Endothelial cell of umbilical vein (primary cell): Measurements from ENCODE around the gene NR2C1. TPM values are rescaled to one million over a fixed set of nuclear protein-coding genes. Genes with fewer than 3 reads are reported as not detected.

Experiments used
- BruUV-seq: library from RNA; stranded (reverse); fragments of 400-500 nt; replicated peaks from 2 replicates; lab custom pipeline; 2021; lab: Mats Ljungman, UMichigan
- CTCF ChIA-PET: fragments of 300-600, 350-600 bp; sonication (Branson Sonifier 250); formaldehyde crosslinking; loops from one replicate; lab custom pipeline; 2021; ENCODE audit warnings: antibody characterized with exemption, inconsistent platforms; lab: Charles Lee
- POLR2A ChIA-PET: fragments of 300-600, 350-600 bp; sonication (Branson Sonifier 250); formaldehyde crosslinking; loops from one replicate; lab custom pipeline; 2021; ENCODE audit warnings: antibody characterized with exemption, inconsistent platforms; lab: Charles Lee
- DNase-seq: peaks from one replicate; pipeline ENCODE4 v3.0.0-alpha.2; 2011; ENCODE audit warnings: low read depth, low spot score
- FAIRE-seq: peaks from 2 replicates; lab custom pipeline; 2011; peaks lifted over from hg19 to GRCh38; lab: Jason Lieb, UNC
- H2AFZ ChIP-seq: 2 replicates; pipeline ENCODE4 v1.6.0; 2012; ENCODE audit warnings: low read depth, low read length, control low read depth, inconsistent platforms
- H3K27ac ChIP-seq: 2 replicates; pipeline ENCODE4 v1.5.1; 2011; ENCODE audit warnings: low read depth, mild to moderate bottlenecking, control low read depth, low read length, moderate library complexity; ENCODE audit not compliant: insufficient read depth
- H3K27me3 ChIP-seq, 2 experiments: 2 replicates each; pipeline versions ENCODE4 v1.6.0 to v1.6.1; 2011; ENCODE audit warnings: low read length in 2 of 2, mixed read lengths in 1 of 2; ENCODE audit not compliant: control insufficient read depth in 2 of 2, insufficient read depth in 2 of 2
- H3K36me3 ChIP-seq, 2 experiments: 2 replicates in 1 of 2; 3 replicates in 1 of 2; pipeline ENCODE4 v1.5.1; 2011; ENCODE audit warnings: low read length in 2 of 2, mild to moderate bottlenecking in 1 of 2, moderate library complexity in 1 of 2; ENCODE audit not compliant: control insufficient read depth in 2 of 2, insufficient read depth in 2 of 2; ENCODE audit errors: extremely low read depth in 1 of 2
- H3K4me1 ChIP-seq: 3 replicates; pipeline ENCODE4 v1.5.1; 2011; ENCODE audit warnings: mild to moderate bottlenecking, low read length; ENCODE audit not compliant: control insufficient read depth, insufficient read depth; ENCODE audit errors: extremely low read depth
- H3K4me2 ChIP-seq: 2 replicates; pipeline ENCODE4 v1.6.1; 2011; ENCODE audit warnings: low read length, control low read depth, mixed read lengths; ENCODE audit not compliant: insufficient read depth
- H3K4me3 ChIP-seq, 3 experiments: fragments of 200-600 bp in 1 of 3; sonication (generic), shearing (Covaris generic) in 1 of 3; replicated peaks in 1 of 3; 2 replicates each; pipeline ENCODE4 v1.5.1; 2011 to 2016; ENCODE audit warnings: control low read depth in 3 of 3, low read length in 3 of 3, mild to moderate bottlenecking in 2 of 3, inconsistent platforms in 1 of 3, low read depth in 1 of 3, moderate library complexity in 1 of 3; ENCODE audit not compliant: insufficient read depth in 1 of 3
- H3K79me2 ChIP-seq: 2 replicates; pipeline ENCODE4 v1.6.0; 2012; ENCODE audit warnings: low read length, inconsistent platforms; ENCODE audit not compliant: control insufficient read depth, insufficient read depth
- H3K9ac ChIP-seq: replicated peaks from 2 replicates; pipeline ENCODE3; 2011; ENCODE audit warnings: low read length, control low read depth; ENCODE audit not compliant: insufficient read depth; ENCODE audit errors: extremely low read depth
- H3K9me1 ChIP-seq: replicated peaks from 3 replicates; pipeline ENCODE4 v1.6.0; 2011; ENCODE audit warnings: mild to moderate bottlenecking, low read length; ENCODE audit not compliant: control insufficient read depth, insufficient read depth; ENCODE audit errors: extremely low read depth
- H3K9me3 ChIP-seq: replicated peaks from 2 replicates; pipeline ENCODE4 v1.5.1; 2012; ENCODE audit warnings: low read length, inconsistent platforms; ENCODE audit not compliant: control insufficient read depth, insufficient read depth
- H4K20me1 ChIP-seq: replicated peaks from 2 replicates; pipeline ENCODE3; 2011; ENCODE audit warnings: mild to moderate bottlenecking, low read length; ENCODE audit not compliant: control insufficient read depth, insufficient read depth; ENCODE audit errors: extremely low read depth
- EZH2 ChIP-seq: IDR thresholded peaks from 2 replicates; pipeline ENCODE4 v1.6.1; 2012; ENCODE audit warnings: borderline replicate concordance, low read depth, mild to moderate bottlenecking, moderate library complexity, low read length, inconsistent platforms; ENCODE audit not compliant: severe bottlenecking
- FOS ChIP-seq: IDR thresholded peaks from 2 replicates; pipeline ENCODE4 v1.6.1; 2011; ENCODE audit warnings: mild to moderate bottlenecking, low read length, moderate library complexity, borderline replicate concordance; ENCODE audit not compliant: insufficient read depth
- GATA2 ChIP-seq: IDR thresholded peaks from 2 replicates; pipeline ENCODE4 v1.7.0; 2011; ENCODE audit warnings: low read depth, mild to moderate bottlenecking, moderate library complexity, mixed read lengths, low read length; ENCODE audit not compliant: insufficient read length, insufficient read depth
- JUN ChIP-seq: IDR thresholded peaks from 2 replicates; pipeline ENCODE4 v1.6.1; 2011; ENCODE audit warnings: borderline replicate concordance, low read depth; ENCODE audit not compliant: insufficient read length, insufficient read depth
- MYC ChIP-seq: IDR thresholded peaks from one replicate; pipeline ENCODE4 v1.6.1; 2011; ENCODE audit warnings: mild to moderate bottlenecking, low read depth, low read length
- POLR2A ChIP-seq: IDR thresholded peaks from 2 replicates; pipeline ENCODE4 v1.6.1; 2012; ENCODE audit warnings: low read depth, mild to moderate bottlenecking, control low read depth, low read length
- POLR2AphosphoS5 ChIP-seq: IDR thresholded peaks from 2 replicates; pipeline ENCODE4 v1.6.1; 2012; ENCODE audit warnings: low read depth, mild to moderate bottlenecking, control low read depth, low read length, moderate library complexity; ENCODE audit not compliant: insufficient read depth
- dilution Hi-C: fragments of 300-500 bp; cut with MboI; formaldehyde crosslinking; loops from one replicate; pipeline ENCODE4 v1.15.0; 2019; ENCODE audit warnings: low sequenced_read_pairs; ENCODE audit not compliant: extremely low pct_ligation_motif_present
- intact Hi-C: fragments of 100-400 bp; cut with micrococcal nuclease; formaldehyde crosslinking; loops from one replicate; pipeline ENCODE4 v1.10.0; 2022
- polyA plus RNA-seq, 4 experiments: library from polyadenylated mRNA; depleted of rRNA in 3 of 4; stranded (reverse) in 3 of 4; unstranded in 1 of 4; fragments of >200 nt; gene quantifications; 2 replicates each; pipeline versions ENCODE4 v1.2.1 to v1.2.3, GENCODE V29; 2011 to 2012; ENCODE audit warnings: missing spikeins in 1 of 4
- total RNA-seq: library from RNA; stranded (reverse); gene quantifications from 2 replicates; pipeline ENCODE4 v1.2.3, GENCODE V29; 2021
- TF ChIP-seq, protein P1 (sequence below): IDR thresholded peaks from 2 replicates; pipeline ENCODE4 v1.6.1; 2011; ENCODE audit not compliant: insufficient read depth, insufficient read length
- TF ChIP-seq, protein P2 (sequence below), 2 donors: IDR thresholded peaks; 1 replicate in 1 of 2; 2 replicates in 1 of 2; pipeline ENCODE4 v1.5.1; 2011; ENCODE audit warnings: low read length in 2 of 2, mild to moderate bottlenecking in 2 of 2, moderate library complexity in 2 of 2, control low read depth in 1 of 2, inconsistent platforms in 1 of 2, low read depth in 1 of 2; ENCODE audit not compliant: insufficient read depth in 1 of 2; ENCODE audit errors: extremely low read depth in 1 of 2

Gene NR2C1
- total and polyA plus RNA-seq, 2 donors (not counting 3 experiments of a cell fraction or from before 2014, with no cell fraction given): 21.0 to 37.7 TPM

DNA sequence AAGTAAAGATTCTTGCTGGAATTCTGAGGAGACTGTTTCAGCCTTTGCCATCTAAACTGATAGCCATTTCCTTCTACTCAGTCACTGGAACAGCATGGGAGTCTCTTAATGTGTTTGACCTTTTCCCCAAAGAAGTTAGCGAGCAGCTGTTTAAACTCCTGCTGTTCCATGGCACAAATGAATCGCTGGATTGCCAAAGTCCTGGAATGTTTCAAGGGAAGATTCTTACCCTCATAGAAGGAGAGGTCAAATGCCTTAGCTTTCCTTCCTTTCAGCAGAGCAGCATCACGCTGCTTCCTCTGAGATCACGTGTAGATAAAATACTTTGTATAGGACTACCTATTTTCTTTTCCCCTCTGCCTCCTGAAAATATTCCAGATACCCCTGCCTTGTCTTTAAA lies 10.5 kb upstream of the NR2C1 start:
- Histone ChIP-seq H3K4me3 (no peak overlapping the region), H3K9me1 (no peaks in the 10 kb centered on the region), H3K9ac (peak overlapping the region; percentile 0), H3K27ac (no peak overlapping the region), H3K27me3 (no peaks in the 10 kb centered on the region), H3K4me2 (peak overlapping the region; percentile 40), H3K79me2 (no peaks in the 10 kb centered on the region), H3K4me1 (peaks cover 14% of the 10 kb centered on the region), H3K9me3 (no peaks in the 10 kb centered on the region), H2AFZ (peak overlapping the region; percentile 59), H4K20me1 (no peaks in the 10 kb centered on the region), H3K36me3 (peaks cover 3 to 4% of the 10 kb centered on the region in 2 experiments)
- POLR2A ChIA-PET: no interaction called here
- peak; percentile 76 for DNase-seq
- FAIRE-seq: peak; percentile 59
- CTCF ChIA-PET: interaction anchor here (0.6 to 3.9 kb wide), 9 partner anchors 10 to 451 kb away, joined by 3 to 21 read pairs (median 3); partner anchors contain the start of genes FGD6, NR2C1 and VEZT
- no TSS peak for BruUV-seq
- dilution Hi-C loops (no loop called here), intact Hi-C loops (no loop called here)
- TF ChIP-seq, protein P1, sequence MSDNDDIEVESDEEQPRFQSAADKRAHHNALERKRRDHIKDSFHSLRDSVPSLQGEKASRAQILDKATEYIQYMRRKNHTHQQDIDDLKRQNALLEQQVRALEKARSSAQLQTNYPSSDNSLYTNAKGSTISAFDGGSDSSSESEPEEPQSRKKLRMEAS: peak; percentile 61
- TF ChIP-seq, protein P2, sequence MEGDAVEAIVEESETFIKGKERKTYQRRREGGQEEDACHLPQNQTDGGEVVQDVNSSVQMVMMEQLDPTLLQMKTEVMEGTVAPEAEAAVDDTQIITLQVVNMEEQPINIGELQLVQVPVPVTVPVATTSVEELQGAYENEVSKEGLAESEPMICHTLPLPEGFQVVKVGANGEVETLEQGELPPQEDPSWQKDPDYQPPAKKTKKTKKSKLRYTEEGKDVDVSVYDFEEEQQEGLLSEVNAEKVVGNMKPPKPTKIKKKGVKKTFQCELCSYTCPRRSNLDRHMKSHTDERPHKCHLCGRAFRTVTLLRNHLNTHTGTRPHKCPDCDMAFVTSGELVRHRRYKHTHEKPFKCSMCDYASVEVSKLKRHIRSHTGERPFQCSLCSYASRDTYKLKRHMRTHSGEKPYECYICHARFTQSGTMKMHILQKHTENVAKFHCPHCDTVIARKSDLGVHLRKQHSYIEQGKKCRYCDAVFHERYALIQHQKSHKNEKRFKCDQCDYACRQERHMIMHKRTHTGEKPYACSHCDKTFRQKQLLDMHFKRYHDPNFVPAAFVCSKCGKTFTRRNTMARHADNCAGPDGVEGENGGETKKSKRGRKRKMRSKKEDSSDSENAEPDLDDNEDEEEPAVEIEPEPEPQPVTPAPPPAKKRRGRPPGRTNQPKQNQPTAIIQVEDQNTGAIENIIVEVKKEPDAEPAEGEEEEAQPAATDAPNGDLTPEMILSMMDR (IDR thresholded peaks at IDR 0.05; ENCODE audit: extremely low read depth in 1 of 2, insufficient read depth in 1 of 2, low read depth in 1 of 2, low read length in 2 of 2): no peak
- no peak for TF ChIP-seq MYC
- TF ChIP-seq FOS: no peak
- peak; percentile 62 for TF ChIP-seq GATA2
- no peak for TF ChIP-seq POLR2A
- no peak for TF ChIP-seq EZH2
- TF ChIP-seq POLR2AphosphoS5: peak; percentile 32
- TF ChIP-seq JUN: no peak
